Measurements from ENCODE around the gene TBC1D14. TPM values are rescaled to one million over a fixed set of nuclear protein-coding genes. Genes with fewer than 3 reads are reported as not detected.

The TBC1D14 gene
- total RNA-seq, 2 donors from 2014 or later, result 46.7 to 49.9 TPM

- DNase-seq (ENCODE audit: low spot score) (no peak), ATAC-seq (ENCODE audit: insufficient number of reproducible peaks, low FRiP score, low read depth) (no peak)
- no peak overlapping the region for H3K27ac ChIP-seq
Measured at GRCh38 chr4:6874981-6875380, 34.6 kb upstream of the TBC1D14 start.

GRCh38 chr4:6875431-6875831 is 34.2 kb upstream of the TBC1D14 start:
- Histone ChIP-seq H3K4me3 (no peak overlapping the region), H3K36me3 (peaks cover 52% of the 10 kb centered on the region)

More at GRCh38 chr4:6874981-6875380, 34.6 kb upstream of the TBC1D14 start:
- H3K9me3 ChIP-seq, result no peaks in the 10 kb centered on the region
- TF ChIP-seq CTCF (IDR thresholded peaks at IDR 0.05), result no peak
- no peak overlapping the region for H3K4me3 ChIP-seq
- no peaks in the 10 kb centered on the region for H3K27me3 ChIP-seq (replicated peaks; ENCODE audit: insufficient read depth)
- no peaks in the 10 kb centered on the region for H3K4me1 ChIP-seq (ENCODE audit: control insufficient read depth in 1 of 2, low read depth in 2 of 2)
- H3K36me3 ChIP-seq, result peaks cover 52% of the 10 kb centered on the region

GRCh38 chr4:6876440-6876839 is 33.2 kb upstream of the TBC1D14 start:
- Histone ChIP-seq H3K36me3 (peaks cover 62% of the 10 kb centered on the region), H3K27ac (no peak overlapping the region), H3K4me3 (no peak overlapping the region), H3K4me1 (ENCODE audit: control insufficient read depth in 1 of 2, low read depth in 2 of 2) (no peaks in the 10 kb centered on the region), H3K9me3 (no peaks in the 10 kb centered on the region), H3K27me3 (replicated peaks; ENCODE audit: insufficient read depth) (no peaks in the 10 kb centered on the region)
- DNase-seq (ENCODE audit: low spot score) (no peak), ATAC-seq (ENCODE audit: insufficient number of reproducible peaks, low FRiP score, low read depth) (no peak)
- no peak for TF ChIP-seq CTCF (IDR thresholded peaks at IDR 0.05)

More at GRCh38 chr4:6875431-6875831, 34.2 kb upstream of the TBC1D14 start:
- H3K27ac ChIP-seq, result no peak overlapping the region
- no peaks in the 10 kb centered on the region for H3K27me3 ChIP-seq (replicated peaks; ENCODE audit: insufficient read depth)
- ATAC-seq (ENCODE audit: insufficient number of reproducible peaks, low FRiP score, low read depth), result no peak
- TF ChIP-seq CTCF (IDR thresholded peaks at IDR 0.05), result no peak
- H3K4me1 ChIP-seq (ENCODE audit: control insufficient read depth in 1 of 2, low read depth in 2 of 2), result no peaks in the 10 kb centered on the region
- no peak for DNase-seq (ENCODE audit: low spot score)
- H3K9me3 ChIP-seq, result no peaks in the 10 kb centered on the region

GRCh38 chr4:6877067-6877466 is 32.6 kb upstream of the TBC1D14 start:
- H3K4me1 ChIP-seq (ENCODE audit: control insufficient read depth in 1 of 2, low read depth in 2 of 2), result no peaks in the 10 kb centered on the region
- no peaks in the 10 kb centered on the region for H3K27me3 ChIP-seq (replicated peaks; ENCODE audit: insufficient read depth)
- TF ChIP-seq CTCF (IDR thresholded peaks at IDR 0.05), result no peak
- no peak for DNase-seq (ENCODE audit: low spot score)
- no peak overlapping the region for H3K27ac ChIP-seq
- ATAC-seq (ENCODE audit: insufficient number of reproducible peaks, low FRiP score, low read depth), result no peak
- no peak overlapping the region for H3K4me3 ChIP-seq
- H3K36me3 ChIP-seq, result peaks cover 63% of the 10 kb centered on the region
- no peaks in the 10 kb centered on the region for H3K9me3 ChIP-seq

- Histone ChIP-seq H3K36me3 (peaks cover 59% of the 10 kb centered on the region), H3K27me3 (replicated peaks; ENCODE audit: insufficient read depth) (no peaks in the 10 kb centered on the region), H3K4me3 (no peak overlapping the region), H3K27ac (no peak overlapping the region), H3K9me3 (no peaks in the 10 kb centered on the region), H3K4me1 (ENCODE audit: control insufficient read depth in 1 of 2, low read depth in 2 of 2) (no peaks in the 10 kb centered on the region)
- no peak for ATAC-seq (ENCODE audit: insufficient number of reproducible peaks, low FRiP score, low read depth)
- TF ChIP-seq CTCF (IDR thresholded peaks at IDR 0.05), result no peak
- DNase-seq (ENCODE audit: low spot score), result no peak
Measured at GRCh38 chr4:6878451-6879059, 31.1 kb upstream of the TBC1D14 start.
